Frontal cortex (tissue), 4 donors: Measurements from ENCODE around the gene ADTRP. TPM values are rescaled to one million over a fixed set of nuclear protein-coding genes. Genes with fewer than 3 reads are reported as not detected.
"Not testable (repeated sequence)": the region's sequence is repeated elsewhere in the genome, so short reads cannot be mapped to it uniquely, and the experiment has no call there.

Experiments used
- DNase-seq, 2 donors: peaks; one replicate each; pipeline ENCODE4 v3.0.0; 2012; ENCODE audit warnings: low spot score in 2 of 2
- FAIRE-seq: peaks from 2 replicates; lab custom pipeline; 2012; peaks lifted over from hg19 to GRCh38; lab: Jason Lieb, UNC
- total RNA-seq: library from RNA; depleted of rRNA; stranded (reverse); fragments of >200 nt; gene quantifications from one replicate; pipeline ENCODE4 v1.2.3, GENCODE V29; 2014
- donor health status: control.
- donor health status: control.
- donor health status: control.

The ADTRP gene
- total RNA-seq, 1 donor from 2014 or later, result 1.6 TPM

GRCh38 chr6:11804701-11805100, 26.1 kb upstream of the ADTRP start:
- FAIRE-seq (no peak), DNase-seq (no peak)

- FAIRE-seq (no peak), DNase-seq (no peak)
Measured at GRCh38 chr6:11804135-11804534, 25.5 kb upstream of the ADTRP start.

DNA sequence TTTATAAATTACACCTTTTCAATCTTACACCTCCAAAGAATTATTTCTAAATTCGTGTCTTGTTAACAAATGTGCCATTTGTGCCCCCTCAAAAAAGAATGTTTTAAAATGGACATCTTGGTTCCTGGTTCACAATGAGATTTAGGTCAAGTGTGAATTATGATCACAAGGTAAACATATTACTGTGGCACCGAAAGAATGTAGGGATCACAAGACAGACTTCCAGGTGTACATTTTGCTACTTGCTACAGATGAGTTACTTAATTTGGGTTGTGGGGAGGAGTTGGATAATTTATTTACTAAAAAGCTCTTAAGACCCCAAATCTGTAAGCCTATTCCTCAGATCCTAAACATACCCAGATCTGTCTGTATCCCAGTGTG, 25.0 kb upstream of the ADTRP start:
- FAIRE-seq (no peak), DNase-seq (no peak)

DNA sequence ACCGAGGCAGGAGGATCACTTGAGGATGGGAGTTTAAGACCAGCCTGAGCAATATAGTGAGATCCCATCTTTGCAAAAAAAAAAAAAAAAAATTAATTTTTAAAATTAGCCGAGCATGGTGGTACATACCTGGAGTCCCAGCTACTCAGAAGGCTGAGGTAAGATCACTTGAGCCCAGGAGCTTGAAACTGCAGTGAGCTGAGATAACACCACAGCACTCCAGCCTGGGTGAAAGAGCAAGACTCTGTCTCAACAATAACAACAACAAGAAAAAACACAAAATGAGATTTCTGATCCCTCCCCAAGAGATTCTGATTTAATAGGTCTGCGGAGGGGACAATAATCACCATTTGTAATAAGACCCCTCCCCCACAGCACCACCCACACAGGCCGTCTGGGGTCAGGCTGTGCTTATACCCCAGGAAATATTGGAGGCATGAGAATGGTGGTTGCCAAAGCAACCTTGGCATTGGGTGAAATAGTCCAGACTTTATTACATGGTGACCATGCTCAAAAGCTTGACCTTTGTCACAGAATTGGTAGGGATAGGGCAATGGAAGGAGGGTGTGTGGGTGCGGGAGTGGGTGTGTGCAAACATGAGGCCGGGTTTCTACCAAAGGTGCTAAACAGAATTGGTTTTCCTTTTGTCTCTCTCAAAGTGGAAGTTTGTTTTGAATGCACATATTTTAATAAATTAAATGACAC, 24.4 kb upstream of the ADTRP start:
- DNase-seq (no peak), FAIRE-seq (no peak)

DNA sequence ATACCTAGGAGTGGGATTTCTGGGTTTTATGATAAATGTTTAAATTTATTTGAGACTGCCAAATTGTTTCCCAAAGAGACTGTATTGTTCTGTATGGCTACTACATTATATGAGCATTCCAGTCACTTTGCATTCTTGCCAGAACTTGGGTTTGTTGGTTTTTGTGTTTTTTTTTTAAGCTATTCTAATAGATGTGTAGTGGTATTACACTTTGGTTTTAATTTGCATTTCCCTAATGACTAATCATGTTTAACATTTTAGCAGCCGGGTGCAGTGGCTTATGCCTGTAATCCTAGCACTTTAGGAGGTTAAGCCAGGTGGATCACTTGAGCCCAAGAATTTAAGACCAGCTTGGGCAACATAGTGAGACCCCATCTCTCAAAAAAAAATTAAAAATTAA, 21.9 kb upstream of the ADTRP start:
- DNase-seq, result not testable (repeated sequence)

DNA sequence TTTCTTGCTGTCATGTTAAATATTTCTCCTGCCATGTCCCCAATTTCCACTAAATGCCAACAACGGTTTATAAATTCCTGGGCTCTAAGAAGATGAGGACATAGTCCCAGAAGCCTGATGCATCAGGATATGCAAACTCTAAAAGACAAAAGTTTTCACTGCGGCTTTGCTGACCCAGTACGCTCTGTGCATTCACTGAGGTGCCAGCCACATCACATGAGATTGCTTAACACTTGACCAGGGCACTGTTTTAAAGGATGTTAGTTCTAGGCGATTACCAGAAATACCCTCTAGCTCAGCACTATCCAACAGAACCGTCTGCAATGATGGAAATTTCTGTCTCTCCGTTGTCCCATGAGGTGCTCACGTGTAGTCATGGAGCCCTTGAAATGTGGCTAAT, 19.9 kb upstream of the ADTRP start:
- no peak for FAIRE-seq

More for the DNA sequence above, 21.9 kb upstream of the ADTRP start:
- FAIRE-seq, result not testable (repeated sequence)

GRCh38 chr6:11798096-11798495, 19.5 kb upstream of the ADTRP start:
- DNase-seq (no peak), FAIRE-seq (no peak)

More for the DNA sequence above, 19.9 kb upstream of the ADTRP start:
- DNase-seq, result no peak

- DNase-seq (no peak), FAIRE-seq (no peak)
Measured at GRCh38 chr6:11796829-11797228, 18.2 kb upstream of the ADTRP start.

GRCh38 chr6:11795403-11795802, 16.8 kb upstream of the ADTRP start:
- FAIRE-seq, result no peak
- DNase-seq, result no peak

- DNase-seq, result no peak
Measured at GRCh38 chr6:11793277-11793676, 14.7 kb upstream of the ADTRP start.

DNA sequence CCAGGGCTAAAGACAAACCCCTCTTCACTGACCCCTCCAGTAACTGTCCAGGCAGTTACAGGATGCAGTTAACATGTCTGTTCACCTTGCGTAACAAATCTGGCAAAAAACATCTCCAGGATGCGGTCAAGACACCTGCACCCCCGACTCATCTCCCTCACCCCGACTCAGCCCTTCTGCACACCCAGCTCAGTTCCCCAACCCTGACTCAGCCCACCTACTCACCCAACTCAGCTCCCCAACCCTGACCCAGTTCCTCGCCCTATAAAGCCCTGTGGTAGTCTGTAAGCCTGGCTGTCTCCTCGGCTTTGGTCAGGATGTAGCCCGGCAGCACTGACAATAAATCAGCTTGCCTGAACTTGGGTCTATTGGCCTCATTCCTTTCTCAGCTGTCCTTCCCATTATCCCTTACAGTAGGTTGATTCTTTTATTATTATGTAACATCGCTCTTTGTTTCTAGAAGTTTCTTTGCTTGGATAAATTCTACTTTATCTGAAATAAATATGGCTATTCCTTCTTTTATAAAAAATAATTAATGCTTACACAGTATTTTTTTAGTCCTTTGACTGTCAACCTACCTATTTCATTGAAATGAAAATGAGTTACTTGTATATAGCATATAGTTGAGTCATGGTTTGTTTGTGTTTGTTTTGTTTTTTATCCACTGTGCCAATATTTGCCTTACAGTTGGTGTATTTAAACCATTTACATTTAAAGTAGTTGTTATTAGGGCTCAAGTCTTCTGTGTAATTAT, 12.9 kb upstream of the ADTRP start:
- no peak for FAIRE-seq

More at GRCh38 chr6:11793277-11793676, 14.7 kb upstream of the ADTRP start:
- FAIRE-seq, result no peak

DNA sequence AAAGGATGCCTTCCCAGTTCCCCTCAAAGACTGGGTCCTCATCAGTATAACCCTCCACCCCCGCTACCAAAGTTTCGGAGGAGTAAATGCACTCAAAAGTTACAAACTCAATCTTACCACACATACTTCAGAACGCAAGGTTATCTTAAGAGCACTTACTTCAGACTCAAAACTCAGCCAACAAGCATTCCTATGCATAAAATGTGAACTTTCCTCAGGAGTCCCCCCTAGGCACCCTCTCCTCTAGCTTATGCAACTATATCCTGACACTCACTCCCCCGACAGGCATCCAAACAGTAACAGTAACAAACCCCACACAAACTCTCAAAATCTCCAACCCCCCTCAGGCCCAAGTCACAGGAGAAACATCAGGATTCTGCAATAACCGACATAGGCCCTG, 11.1 kb upstream of the ADTRP start:
- DNase-seq (no peak), FAIRE-seq (no peak)

More for the DNA sequence above, 12.9 kb upstream of the ADTRP start:
- DNase-seq, result no peak

- no peak for FAIRE-seq
Measured at GRCh38 chr6:11788043-11788442, 9.4 kb upstream of the ADTRP start.

GRCh38 chr6:11785774-11786579, 7.4 kb upstream of the ADTRP start:
- no peak for DNase-seq

More at GRCh38 chr6:11788043-11788442, 9.4 kb upstream of the ADTRP start:
- DNase-seq, result no peak

DNA sequence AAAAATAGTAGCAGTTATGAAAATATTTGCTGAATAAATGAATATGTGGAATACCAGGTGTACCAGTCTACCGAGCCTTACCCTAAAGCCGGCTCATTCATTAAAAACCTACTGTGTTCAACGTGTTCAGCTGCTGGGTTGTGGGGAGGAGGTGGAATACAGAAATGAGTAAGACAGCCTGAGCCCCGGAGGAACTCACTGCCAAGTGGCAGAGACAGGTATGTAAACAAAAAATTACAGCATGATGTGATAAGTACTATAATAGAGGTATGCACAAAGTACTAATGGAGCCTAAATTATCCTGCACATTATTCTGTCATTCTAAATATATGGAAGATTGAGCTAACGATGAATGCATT, 6.8 kb upstream of the ADTRP start:
- DNase-seq, result no peak
- no peak for FAIRE-seq

More at GRCh38 chr6:11785774-11786579, 7.4 kb upstream of the ADTRP start:
- no peak for FAIRE-seq

DNA sequence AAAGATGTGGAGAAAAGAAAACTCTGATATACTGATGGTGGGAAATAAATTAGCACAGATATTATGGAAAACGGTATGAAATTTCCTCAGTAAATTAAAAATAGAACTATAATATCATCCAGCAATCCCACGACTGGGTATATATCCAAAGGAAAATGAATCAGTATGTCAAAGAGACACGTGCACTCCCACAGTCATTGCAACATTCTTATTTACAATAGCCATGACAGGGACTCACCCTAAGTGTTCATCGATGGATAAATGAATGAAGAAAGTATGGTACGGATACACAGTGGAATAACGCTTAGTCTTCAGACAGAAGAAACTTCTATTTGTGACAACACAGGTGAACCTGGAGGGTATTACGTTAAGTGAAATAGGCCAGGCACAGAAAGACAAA, 5.7 kb upstream of the ADTRP start:
- DNase-seq (no peak), FAIRE-seq (no peak)

- no peak for FAIRE-seq
- no peak for DNase-seq
Measured at GRCh38 chr6:11783524-11784064, 5.0 kb upstream of the ADTRP start.

DNA sequence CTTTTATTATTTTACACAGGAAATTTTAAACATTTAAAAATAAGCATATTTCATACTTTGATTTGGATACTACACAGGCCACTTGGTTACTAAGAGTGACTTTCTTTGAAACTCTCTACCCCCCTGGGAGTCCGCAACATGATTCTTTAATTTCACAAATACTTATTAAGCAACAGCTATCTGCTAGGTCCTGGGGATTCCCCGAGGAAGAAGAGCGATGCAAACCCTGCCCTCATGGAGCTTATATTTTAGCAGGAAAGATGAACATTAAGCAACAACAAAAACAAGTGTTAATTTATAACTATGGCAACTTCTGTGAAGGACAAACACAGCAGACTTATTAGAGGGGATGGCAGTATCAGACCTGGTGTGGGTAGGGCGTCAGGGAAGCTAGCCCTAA, 3.9 kb upstream of the ADTRP start:
- no peak for DNase-seq
- no peak for FAIRE-seq

DNA sequence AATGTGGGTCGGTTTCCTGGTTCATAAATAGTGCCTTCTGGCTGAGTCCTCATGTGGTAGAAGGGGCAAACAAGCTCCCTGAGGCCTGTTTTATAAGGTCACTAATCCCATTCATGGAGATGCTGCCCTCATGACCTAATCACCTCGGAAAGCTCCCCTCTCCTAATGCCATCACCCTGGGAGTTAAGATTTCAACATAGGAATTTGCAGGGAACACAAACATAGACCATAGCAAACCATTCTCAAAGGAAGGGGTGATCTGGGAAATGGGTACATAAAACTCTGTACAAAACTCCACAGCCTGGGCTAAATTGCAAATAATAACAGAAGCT, 1.5 kb upstream of the ADTRP start:
- FAIRE-seq, result no peak
- DNase-seq, result no peak

- FAIRE-seq, result no peak
- peak in 1 of 2 donors; percentile 43 for DNase-seq
Measured at GRCh38 chr6:11779329-11780096, 910 bp upstream of the ADTRP start.
